Tongue (tissue), 2 donors: ENCODE results near the gene TTLL13. TPM values are rescaled to one million over a fixed set of nuclear protein-coding genes. Genes with fewer than 3 reads are reported as not detected.

Source experiments
- DNase-seq: peaks from one replicate; pipeline ENCODE4 v3.0.0-alpha.2; 2015
- total RNA-seq: library from RNA; depleted of rRNA; stranded (reverse); fragments of >200 nt; gene quantifications from one replicate; pipeline ENCODE4 v1.2.3, GENCODE V29; 2014

The TTLL13 gene
- not detected for total RNA-seq

GRCh38 chr15:90249203-90249863 is at the start of gene TTLL13:
Gene TTLL13, plus strand, starts transcription at chr15:90249556. Its CDS starts 1,075 bp downstream, at chr15:90250631.
- DNase-seq = peak; percentile 92

- DNase-seq = no peak
Observed at GRCh38 chr15:90200534-90201129, 48.7 kb upstream of the TTLL13 start.

- DNase-seq = peak; percentile 83
Observed at GRCh38 chr15:90201130-90201943, 48.0 kb upstream of the TTLL13 start, which contains the start of gene SEMA4B. Gene SEMA4B, plus strand, starts transcription at chr15:90201330. Its CDS starts 249 bp downstream, at chr15:90201579.

- no peak for DNase-seq
Observed at GRCh38 chr15:90201944-90202375, 47.4 kb upstream of the TTLL13 start.

- no peak for DNase-seq
Observed at GRCh38 chr15:90202929-90203328, 46.4 kb upstream of the TTLL13 start.

- DNase-seq = no peak
Observed at GRCh38 chr15:90203473-90203872, 45.9 kb upstream of the TTLL13 start.

GRCh38 chr15:90203922-90204321 is 45.4 kb upstream of the TTLL13 start:
- DNase-seq = no peak

GRCh38 chr15:90205050-90205848 is 44.1 kb upstream of the TTLL13 start:
- DNase-seq = no peak

- DNase-seq = no peak
Observed at GRCh38 chr15:90205886-90206285, 43.5 kb upstream of the TTLL13 start.

GRCh38 chr15:90207252-90207651 is 42.1 kb upstream of the TTLL13 start:
- no peak for DNase-seq

- DNase-seq = no peak
Observed at GRCh38 chr15:90208356-90208755, 41.0 kb upstream of the TTLL13 start.

- no peak for DNase-seq
Observed at GRCh38 chr15:90209591-90209990, 39.8 kb upstream of the TTLL13 start.

- no peak for DNase-seq
Observed at GRCh38 chr15:90210593-90210992, 38.8 kb upstream of the TTLL13 start.

GRCh38 chr15:90211009-90211408 is 38.3 kb upstream of the TTLL13 start:
- DNase-seq = no peak

GRCh38 chr15:90211440-90212143 is 37.8 kb upstream of the TTLL13 start:
- no peak for DNase-seq

- DNase-seq = peak; percentile 36
Observed at GRCh38 chr15:90212221-90213098, 36.9 kb upstream of the TTLL13 start.

GRCh38 chr15:90213122-90213817 is 36.1 kb upstream of the TTLL13 start:
- DNase-seq = no peak

- DNase-seq = no peak
Observed at GRCh38 chr15:90213818-90214204, 35.5 kb upstream of the TTLL13 start.

- no peak for DNase-seq
Observed at GRCh38 chr15:90214553-90215196, 34.7 kb upstream of the TTLL13 start.
